GM18502 (cell line): ENCODE results near the gene DLST.
"Not testable (repeated sequence)": the region's sequence is repeated elsewhere in the genome, so short reads cannot be mapped to it uniquely, and the experiment has no call there.

Experiments used
- ATAC-seq: cut with Tn5 transposase; IDR thresholded peaks from one replicate; pipeline ENCODE4 v1.9.1; 2021; ENCODE audit warnings: mild to moderate bottlenecking; ENCODE audit not compliant: unreplicated experiment, poor library complexity

Gene DLST

GRCh38 chr14:74913393-74913910, 31.7 kb downstream of the DLST start:
- ATAC-seq, result no peak

- no peak for ATAC-seq
These were observed 32.4 kb downstream of the DLST start for GRCh38 chr14:74913986-74914573.

DNA sequence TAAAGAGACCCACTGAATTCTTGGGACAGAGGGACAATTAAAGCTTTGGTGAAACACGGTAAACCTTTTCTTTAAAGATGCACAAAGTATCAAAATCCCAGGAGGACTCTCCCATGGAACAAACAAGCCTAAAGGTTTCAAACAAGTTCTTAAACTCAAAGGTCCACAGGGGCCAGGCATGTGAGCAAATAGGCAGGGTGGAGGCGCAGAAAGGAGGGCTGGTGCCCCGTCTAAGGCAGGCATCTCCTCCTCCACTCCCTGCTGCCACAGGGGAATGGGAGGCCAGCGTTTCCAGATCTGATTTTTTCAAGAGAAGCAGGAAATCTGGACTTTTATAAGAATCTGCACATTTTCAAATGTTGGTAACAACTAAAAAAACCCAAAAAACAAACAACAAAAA, 33.7 kb downstream of the DLST start:
- no peak for ATAC-seq

- ATAC-seq, result no peak
These were observed 34.1 kb downstream of the DLST start for GRCh38 chr14:74915826-74916225.

GRCh38 chr14:74917178-74917543, 35.4 kb downstream of the DLST start:
- no peak for ATAC-seq

- no peak for ATAC-seq
These were observed 35.9 kb downstream of the DLST start for GRCh38 chr14:74917646-74918081.

DNA sequence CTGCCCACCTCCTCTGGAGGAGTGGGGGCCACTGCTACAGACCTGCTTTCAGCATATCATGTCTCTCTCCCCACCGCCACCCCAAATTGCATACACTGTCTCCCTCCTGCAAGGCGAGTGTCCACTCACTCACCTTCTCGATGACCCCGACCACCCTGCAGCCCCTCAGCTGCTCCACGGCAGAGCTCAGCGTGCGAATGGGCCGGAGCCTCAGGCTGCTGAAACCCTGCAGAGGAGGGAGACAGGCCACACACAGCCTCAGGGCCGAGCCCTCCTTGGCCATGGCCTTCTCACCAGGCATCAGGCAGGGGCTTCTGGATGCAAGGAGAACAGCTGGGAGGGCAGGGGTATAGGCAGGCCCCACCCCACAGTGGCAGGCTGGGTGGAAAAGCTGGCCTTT, 36.7 kb downstream of the DLST start:
- ATAC-seq, result no peak

DNA sequence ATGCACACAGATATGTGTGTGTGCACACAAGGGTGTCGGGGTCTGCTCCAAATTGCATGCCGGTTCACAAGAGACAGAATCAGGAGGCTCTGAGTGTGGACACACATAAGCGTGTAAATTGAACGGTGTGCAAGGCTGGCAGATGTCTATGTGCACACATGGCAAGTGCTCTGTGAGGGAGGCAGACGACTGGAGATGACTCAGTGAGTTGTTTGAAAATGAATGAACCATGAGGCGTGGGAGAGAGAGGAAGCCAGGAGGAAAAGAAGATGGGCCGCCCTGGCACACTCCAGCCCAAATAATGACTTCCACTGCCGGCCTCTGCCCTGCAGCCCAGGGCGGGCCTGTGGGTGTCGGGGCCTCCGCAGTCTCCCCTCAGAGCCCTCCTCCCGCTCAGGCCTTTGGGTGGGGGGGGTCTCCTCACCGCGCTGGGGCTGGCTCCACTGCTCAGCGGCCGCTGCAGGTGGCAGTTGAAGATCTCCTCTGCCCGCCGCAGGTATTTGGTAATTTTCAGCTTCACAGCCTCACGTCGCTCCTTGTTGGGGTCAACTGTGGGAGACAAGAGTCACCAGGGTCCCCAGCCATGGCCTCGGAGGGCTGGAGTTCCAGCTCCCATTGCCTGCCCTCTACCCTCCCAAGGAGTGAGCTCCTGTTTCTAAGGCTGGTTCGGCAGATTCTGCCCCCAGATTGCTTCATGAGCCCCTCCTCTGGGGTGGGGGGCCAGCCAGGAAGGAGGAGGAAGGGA, 37.9 kb downstream of the DLST start:
- no peak for ATAC-seq

- no peak for ATAC-seq
These were observed 38.6 kb downstream of the DLST start for GRCh38 chr14:74920281-74920680.

DNA sequence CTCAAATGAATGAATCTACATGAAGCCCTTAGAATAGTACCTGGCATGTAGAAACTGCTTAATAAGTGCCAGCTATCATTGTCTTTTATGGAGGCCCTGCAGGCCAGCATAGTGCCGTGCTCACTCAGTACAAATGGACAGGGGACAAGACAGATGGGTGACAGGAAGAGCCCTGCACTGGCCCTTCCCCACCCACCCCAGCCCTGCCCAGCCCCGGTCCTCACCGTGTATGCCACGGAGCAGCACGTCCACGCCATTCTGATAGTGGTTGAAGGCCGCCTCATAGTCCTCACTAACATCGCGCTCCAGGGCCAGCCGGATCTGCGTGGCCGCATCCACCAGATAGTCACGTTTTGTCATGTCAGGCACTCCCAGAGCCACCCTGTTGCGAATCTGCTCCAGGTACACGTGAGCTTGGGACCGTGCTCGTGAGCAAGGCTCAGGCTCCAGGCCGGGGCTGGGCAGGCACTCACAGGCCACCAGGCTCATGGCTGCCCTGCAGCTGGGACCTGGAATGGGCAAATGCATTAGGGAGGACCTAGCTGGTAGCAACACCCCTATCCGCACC, 39.4 kb downstream of the DLST start:
- ATAC-seq, result no peak

DNA sequence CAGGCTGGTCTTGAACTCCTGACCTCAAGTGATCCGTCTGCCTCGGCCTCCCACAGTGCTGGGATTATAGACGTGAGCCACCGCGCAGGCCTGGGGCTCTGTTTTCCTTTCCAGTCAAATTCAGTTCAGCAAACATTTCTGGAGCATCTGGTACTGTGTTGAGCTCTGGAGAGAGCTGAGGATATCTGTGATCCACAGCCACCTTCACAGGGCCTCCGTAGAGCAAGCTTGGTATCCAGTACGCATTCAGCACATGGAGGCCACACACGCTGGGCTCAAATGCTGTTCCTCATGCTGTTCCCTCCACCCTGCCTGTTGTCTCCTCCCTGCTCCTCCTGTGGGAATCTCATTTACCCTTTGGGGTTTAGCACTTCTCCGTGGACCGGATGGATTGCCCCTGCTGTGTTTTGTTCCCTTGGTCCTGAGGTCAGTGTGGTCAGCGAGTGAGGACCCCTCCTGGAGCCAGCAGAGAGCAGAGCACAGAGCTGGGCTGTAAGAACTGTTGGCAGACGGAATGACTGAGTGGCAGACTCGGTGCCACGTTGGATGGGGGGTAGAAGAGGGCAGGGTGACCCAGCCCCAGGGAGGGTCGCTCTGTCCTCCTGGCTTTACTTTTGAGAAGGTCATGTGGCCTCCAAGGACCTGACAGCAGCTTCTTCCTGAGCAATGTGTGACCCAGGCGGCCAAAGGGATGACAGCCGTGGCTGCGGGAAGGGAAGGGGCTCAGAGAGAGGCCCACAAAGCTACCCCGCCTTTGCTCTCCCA, 40.5 kb downstream of the DLST start:
- ATAC-seq, result no peak

DNA sequence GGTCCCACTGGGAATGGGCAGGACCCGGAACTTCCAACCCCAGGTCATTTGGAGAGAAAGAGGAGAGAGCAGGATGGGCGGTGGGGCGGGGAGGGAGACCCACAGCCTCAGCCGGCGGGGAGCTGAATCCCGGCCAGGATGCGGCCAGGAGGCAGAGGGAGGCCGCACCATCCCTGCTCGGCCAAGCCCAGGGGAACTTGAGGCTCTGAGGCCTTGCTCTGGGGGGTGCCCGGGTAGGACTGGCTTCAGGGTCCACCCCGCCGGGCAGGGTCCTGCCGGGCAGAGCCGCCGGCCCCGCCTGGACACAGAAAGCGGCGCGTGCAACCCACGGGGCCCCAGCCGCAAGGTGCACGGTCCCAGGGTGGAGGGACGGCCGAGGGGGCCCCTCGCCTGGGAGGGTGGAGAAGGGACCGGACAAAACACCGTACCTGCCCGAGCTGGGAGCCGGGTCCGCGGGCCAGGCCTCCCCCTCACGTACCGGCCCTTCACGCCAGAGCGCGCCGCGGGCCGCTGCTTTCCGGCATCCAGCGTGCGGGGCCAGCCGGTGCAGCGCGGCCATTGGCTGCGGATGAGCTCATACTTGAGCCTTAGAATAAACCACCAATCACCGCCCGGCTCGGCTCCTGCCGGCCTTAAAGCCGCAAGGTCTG, 41.2 kb downstream of the DLST start, which contains the start of gene RPS6KL1:
Gene RPS6KL1, minus strand, starts transcription at position 509 of the 650 bp plus-strand sequence. CDS start 1,719 bp downstream, outside the sequence.
- ATAC-seq, result peak; percentile 90

DNA sequence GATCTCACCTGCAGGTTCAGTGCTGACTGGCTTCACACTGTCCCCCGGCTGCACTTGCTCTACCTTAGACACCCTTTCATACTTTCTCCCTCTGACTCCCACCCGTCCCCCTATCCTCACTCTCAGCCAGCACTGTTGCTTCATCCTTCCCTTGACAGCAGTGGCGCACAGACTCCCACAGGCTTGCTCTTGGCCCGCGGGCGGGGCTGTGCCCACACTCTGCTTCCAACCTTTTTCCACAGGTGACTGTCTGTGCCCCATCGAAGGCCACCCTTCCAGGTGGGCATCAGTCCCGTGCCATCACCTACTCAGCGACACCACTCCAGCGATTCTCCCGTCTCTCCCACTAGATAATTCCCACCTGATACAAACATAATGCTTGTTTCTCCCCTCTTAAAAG, 42.3 kb downstream of the DLST start:
- no peak for ATAC-seq

- no peak for ATAC-seq
These were observed 45.5 kb downstream of the DLST start for GRCh38 chr14:74927225-74927624.

DNA sequence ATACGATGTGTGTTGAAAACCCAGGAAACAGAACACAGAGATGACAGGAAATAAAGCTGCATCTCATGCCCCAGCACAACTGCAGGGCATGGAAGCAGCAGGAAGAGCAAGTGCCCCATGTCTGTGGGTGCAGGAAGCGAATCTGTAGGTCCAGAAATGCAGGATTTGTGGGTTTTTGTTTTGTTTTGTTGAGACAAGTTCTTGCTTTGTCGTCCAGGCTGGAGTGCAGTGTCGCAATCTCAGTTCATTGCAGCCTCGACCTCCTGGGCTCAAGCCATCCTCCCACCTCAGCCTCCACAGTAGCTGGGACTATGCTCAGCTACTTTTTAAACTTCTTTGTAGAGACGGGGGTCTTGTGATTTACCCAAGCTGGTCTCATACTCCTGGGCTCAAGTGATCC, 47.5 kb downstream of the DLST start:
- no peak for ATAC-seq

- ATAC-seq, result not testable (repeated sequence)
These were observed 50.0 kb downstream of the DLST start for GRCh38 chr14:74931744-74932143.

GRCh38 chr14:74932401-74932901, 50.7 kb downstream of the DLST start:
- no peak for ATAC-seq

DNA sequence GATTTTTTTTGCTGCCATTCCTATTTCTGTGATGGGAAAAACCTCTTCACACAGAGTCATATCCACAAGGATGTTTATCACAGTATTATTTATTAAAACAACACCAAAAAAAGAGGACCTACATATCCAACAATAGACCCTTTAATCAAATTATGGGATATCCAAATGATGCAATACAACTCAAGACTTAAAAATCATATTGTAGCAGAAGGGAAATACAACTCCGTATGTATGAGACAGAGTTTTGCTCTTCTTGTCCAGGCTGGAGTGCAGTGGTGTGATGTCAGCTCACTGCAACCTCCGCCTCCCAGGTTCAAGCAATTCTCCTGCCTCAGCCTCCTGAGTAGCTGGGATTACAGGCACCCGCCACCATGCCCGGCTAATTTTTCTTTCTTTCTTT, 51.2 kb downstream of the DLST start:
- ATAC-seq, result not testable (repeated sequence)

DNA sequence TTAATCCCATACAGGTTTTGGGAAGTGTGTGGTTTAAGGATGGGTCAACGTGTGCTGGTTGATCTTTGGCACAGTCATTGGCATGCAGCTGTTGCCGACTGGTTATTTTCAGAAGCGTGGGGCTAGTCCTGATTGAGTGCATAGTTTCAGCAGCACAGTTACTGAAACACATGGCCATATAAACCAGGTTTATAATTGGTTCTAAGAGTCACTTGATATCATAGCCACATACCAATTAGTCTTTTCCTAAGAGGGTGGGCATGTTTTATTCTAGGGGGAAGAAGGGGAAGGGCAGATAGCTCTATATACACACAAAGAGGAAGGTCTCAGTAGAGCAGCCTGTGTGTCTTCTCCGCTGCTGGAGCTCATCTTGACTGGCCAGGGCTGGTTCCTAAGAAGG, 52.3 kb downstream of the DLST start:
- no peak for ATAC-seq
